ENCODE results near the gene DOCK9.

The DOCK9 gene

GRCh38 chr13:98778749-98779148 is 199.1 kb downstream of the DOCK9 start:
- no peak for FAIRE-seq
- no peak for DNase-seq (ENCODE audit: insufficient read length, low spot score)
- no peak for TF ChIP-seq SPI1 (IDR thresholded peaks at IDR 0.05; ENCODE audit: low read depth, low read length)

GRCh38 chr13:98776644-98777043 is 201.2 kb downstream of the DOCK9 start:
- TF ChIP-seq TAF1 (IDR thresholded peaks at IDR 0.05; ENCODE audit: low read depth, low read length) (no peak), SPI1 (IDR thresholded peaks at IDR 0.05; ENCODE audit: low read depth, low read length) (no peak), PAX5 (IDR thresholded peaks at IDR 0.05; ENCODE audit: insufficient read depth, low read length, severe bottlenecking) (no peak), POLR2AphosphoS5 (IDR thresholded peaks at IDR 0.05; ENCODE audit: low read depth, low read length) (no peak), POLR2A (IDR thresholded peaks at IDR 0.05; ENCODE audit: low read depth, low read length) (no peak), POU2F2 (IDR thresholded peaks at IDR 0.05; ENCODE audit: low read depth, low read length) (no peak)
- FAIRE-seq (no peak), DNase-seq (ENCODE audit: insufficient read length, low spot score) (no peak)

DNA sequence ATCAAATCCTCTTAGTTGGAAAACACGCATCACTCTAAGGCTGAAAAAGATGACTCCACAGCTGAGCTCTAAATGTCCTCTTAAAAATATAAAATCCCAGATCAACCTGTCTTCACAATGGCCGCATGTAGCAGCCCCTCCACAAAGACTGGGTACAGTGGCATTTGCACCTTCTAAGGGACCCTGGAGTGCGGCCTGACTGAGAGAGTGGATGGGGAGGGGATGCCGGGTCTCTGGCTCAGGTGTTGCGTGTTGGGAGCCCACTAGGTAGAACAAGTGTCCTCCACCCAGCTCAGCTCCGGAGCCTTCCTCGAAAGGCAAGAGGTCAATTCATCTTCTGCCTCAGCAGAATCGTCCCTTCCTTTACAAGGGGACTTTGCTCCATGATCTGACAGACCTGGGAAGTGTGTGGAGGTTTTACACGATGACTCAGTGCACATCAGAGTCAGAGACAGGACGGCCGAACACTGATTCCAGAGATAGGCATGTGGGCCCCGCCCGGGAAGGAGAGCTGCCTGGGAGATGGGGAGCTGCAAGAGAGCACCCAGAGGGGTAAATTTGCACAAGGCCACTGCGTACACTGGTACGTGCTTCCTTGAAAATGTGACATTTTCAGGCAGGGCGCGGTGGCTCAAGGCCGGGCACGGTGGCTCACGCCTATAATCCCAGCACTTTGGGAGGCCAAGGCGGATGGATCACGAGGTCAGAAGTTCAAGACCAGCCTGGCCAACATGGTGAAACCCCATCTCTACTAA is 201.8 kb downstream of the DOCK9 start:
- FAIRE-seq, result no peak
- TF ChIP-seq TAF1 (IDR thresholded peaks at IDR 0.05; ENCODE audit: low read depth, low read length), result no peak
- no peak for TF ChIP-seq POU2F2 (IDR thresholded peaks at IDR 0.05; ENCODE audit: low read depth, low read length)
- no peak for TF ChIP-seq SPI1 (IDR thresholded peaks at IDR 0.05; ENCODE audit: low read depth, low read length)
- no peak for TF ChIP-seq PAX5 (IDR thresholded peaks at IDR 0.05; ENCODE audit: insufficient read depth, low read length, severe bottlenecking)
- TF ChIP-seq POLR2AphosphoS5 (IDR thresholded peaks at IDR 0.05; ENCODE audit: low read depth, low read length), result no peak
- no peak for TF ChIP-seq POLR2A (IDR thresholded peaks at IDR 0.05; ENCODE audit: low read depth, low read length)
- DNase-seq (ENCODE audit: insufficient read length, low spot score), result no peak

- TF ChIP-seq POLR2AphosphoS5 (IDR thresholded peaks at IDR 0.05; ENCODE audit: low read depth, low read length) (no peak), SPI1 (IDR thresholded peaks at IDR 0.05; ENCODE audit: low read depth, low read length) (no peak), TAF1 (IDR thresholded peaks at IDR 0.05; ENCODE audit: low read depth, low read length) (no peak), POLR2A (IDR thresholded peaks at IDR 0.05; ENCODE audit: low read depth, low read length) (no peak), POU2F2 (IDR thresholded peaks at IDR 0.05; ENCODE audit: low read depth, low read length) (no peak), PAX5 (IDR thresholded peaks at IDR 0.05; ENCODE audit: insufficient read depth, low read length, severe bottlenecking) (no peak)
- FAIRE-seq, result no peak
- no peak for DNase-seq (ENCODE audit: insufficient read length, low spot score)
Measured at GRCh38 chr13:98775386-98775785, 202.5 kb downstream of the DOCK9 start.

GRCh38 chr13:98774776-98775175 is 203.1 kb downstream of the DOCK9 start:
- no peak for DNase-seq (ENCODE audit: insufficient read length, low spot score)
- FAIRE-seq, result no peak
- TF ChIP-seq TAF1 (IDR thresholded peaks at IDR 0.05; ENCODE audit: low read depth, low read length), result no peak
- TF ChIP-seq POLR2A (IDR thresholded peaks at IDR 0.05; ENCODE audit: low read depth, low read length), result no peak
- TF ChIP-seq PAX5 (IDR thresholded peaks at IDR 0.05; ENCODE audit: insufficient read depth, low read length, severe bottlenecking), result no peak
- no peak for TF ChIP-seq POLR2AphosphoS5 (IDR thresholded peaks at IDR 0.05; ENCODE audit: low read depth, low read length)

- DNase-seq (ENCODE audit: insufficient read length, low spot score), result no peak
- no peak for FAIRE-seq
- TF ChIP-seq POU2F2 (IDR thresholded peaks at IDR 0.05; ENCODE audit: low read depth, low read length), result no peak
- TF ChIP-seq SPI1 (IDR thresholded peaks at IDR 0.05; ENCODE audit: low read depth, low read length), result no peak
- TF ChIP-seq PAX5 (IDR thresholded peaks at IDR 0.05; ENCODE audit: insufficient read depth, low read length, severe bottlenecking), result no peak
- no peak for TF ChIP-seq POLR2AphosphoS5 (IDR thresholded peaks at IDR 0.05; ENCODE audit: low read depth, low read length)
- TF ChIP-seq TAF1 (IDR thresholded peaks at IDR 0.05; ENCODE audit: low read depth, low read length), result no peak
- no peak for TF ChIP-seq POLR2A (IDR thresholded peaks at IDR 0.05; ENCODE audit: low read depth, low read length)
Measured at GRCh38 chr13:98773921-98774320, 203.9 kb downstream of the DOCK9 start.

DNA sequence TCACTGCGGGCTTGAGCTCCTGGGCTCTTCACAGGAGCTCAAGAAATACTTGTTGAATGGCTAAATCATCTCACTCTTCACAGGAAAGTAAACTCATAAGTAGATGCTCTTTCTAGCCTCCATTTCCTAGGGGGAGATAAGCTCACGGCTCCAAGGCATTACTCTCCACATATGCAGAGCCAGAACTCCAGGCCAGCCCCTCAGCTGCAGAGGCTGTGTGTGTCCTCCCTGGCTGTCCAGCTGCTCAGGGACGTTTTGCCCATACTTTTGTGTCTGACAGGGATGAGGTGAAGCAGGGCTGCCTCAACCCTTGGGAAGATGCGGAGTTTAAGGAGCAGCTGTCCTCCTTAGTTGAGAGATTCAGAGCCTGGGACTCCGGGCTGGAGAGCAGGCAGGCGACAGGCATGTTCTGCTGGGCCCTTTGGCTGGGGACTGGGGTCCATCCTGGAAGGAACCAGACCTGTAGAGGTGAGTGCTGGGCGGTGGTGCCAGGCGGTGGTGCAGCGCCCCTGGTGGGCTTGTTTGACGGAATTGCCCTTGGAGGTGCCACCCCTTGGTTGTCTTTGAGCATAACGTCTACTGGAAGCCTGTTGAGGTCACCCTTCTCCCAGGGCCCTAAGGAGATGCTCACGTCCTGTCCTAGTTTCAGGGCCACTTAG is 204.9 kb downstream of the DOCK9 start:
- TF ChIP-seq TAF1 (IDR thresholded peaks at IDR 0.05; ENCODE audit: low read depth, low read length) (no peak), POLR2A (IDR thresholded peaks at IDR 0.05; ENCODE audit: low read depth, low read length) (no peak), POU2F2 (IDR thresholded peaks at IDR 0.05; ENCODE audit: low read depth, low read length) (no peak), SPI1 (IDR thresholded peaks at IDR 0.05; ENCODE audit: low read depth, low read length) (no peak), PAX5 (IDR thresholded peaks at IDR 0.05; ENCODE audit: insufficient read depth, low read length, severe bottlenecking) (no peak), POLR2AphosphoS5 (IDR thresholded peaks at IDR 0.05; ENCODE audit: low read depth, low read length) (no peak)
- FAIRE-seq (no peak), DNase-seq (ENCODE audit: insufficient read length, low spot score) (no peak)

- TF ChIP-seq POLR2A (IDR thresholded peaks at IDR 0.05; ENCODE audit: low read depth, low read length) (no peak), POU2F2 (IDR thresholded peaks at IDR 0.05; ENCODE audit: low read depth, low read length) (no peak), SPI1 (IDR thresholded peaks at IDR 0.05; ENCODE audit: low read depth, low read length) (no peak)
- DNase-seq (ENCODE audit: insufficient read length, low spot score) (no peak), FAIRE-seq (no peak)
Measured at GRCh38 chr13:98771838-98772611, 205.8 kb downstream of the DOCK9 start.

- TF ChIP-seq PAX5 (IDR thresholded peaks at IDR 0.05; ENCODE audit: insufficient read depth, low read length, severe bottlenecking) (no peak), POLR2AphosphoS5 (IDR thresholded peaks at IDR 0.05; ENCODE audit: low read depth, low read length) (no peak), TAF1 (IDR thresholded peaks at IDR 0.05; ENCODE audit: low read depth, low read length) (no peak), SPI1 (IDR thresholded peaks at IDR 0.05; ENCODE audit: low read depth, low read length) (no peak), POU2F2 (IDR thresholded peaks at IDR 0.05; ENCODE audit: low read depth, low read length) (no peak), POLR2A (IDR thresholded peaks at IDR 0.05; ENCODE audit: low read depth, low read length) (no peak)
- FAIRE-seq (no peak), DNase-seq (ENCODE audit: insufficient read length, low spot score) (no peak)
Measured at GRCh38 chr13:98769736-98770135, 208.1 kb downstream of the DOCK9 start.
